Astrocyte (in vitro differentiated cells and primary cell): Measurements from ENCODE around the gene EPHB2. TPM values are rescaled to one million over a fixed set of nuclear protein-coding genes. Genes with fewer than 3 reads are reported as not detected.
"Not testable (repeated sequence)": the region's sequence is repeated elsewhere in the genome, so short reads cannot be mapped to it uniquely, and the experiment has no call there.

Source experiments
- DNase-seq: peaks from one replicate; pipeline ENCODE4 v3.0.0-alpha.2; 2010; ENCODE audit warnings: low read depth
- FAIRE-seq: peaks from 2 replicates; lab custom pipeline; 2011; peaks lifted over from hg19 to GRCh38; lab: Jason Lieb, UNC
- H2AFZ ChIP-seq: 2 replicates; pipeline ENCODE4 v1.6.0; 2012; ENCODE audit warnings: low read depth, low read length, inconsistent platforms
- H3K27ac ChIP-seq: 2 replicates; pipeline ENCODE4 v1.5.1; 2011; ENCODE audit warnings: low read depth, low read length, inconsistent platforms
- H3K27me3 ChIP-seq: 2 replicates; pipeline ENCODE4 v1.6.0; 2011; ENCODE audit warnings: low read length, inconsistent platforms; ENCODE audit not compliant: insufficient read depth
- H3K36me3 ChIP-seq: 2 replicates; pipeline ENCODE4 v1.5.1; 2011; ENCODE audit warnings: low read length, inconsistent platforms; ENCODE audit not compliant: insufficient read depth
- H3K4me1 ChIP-seq: 2 replicates; pipeline ENCODE4 v1.5.1; 2011; ENCODE audit warnings: low read length, inconsistent platforms; ENCODE audit not compliant: insufficient read depth
- H3K4me2 ChIP-seq: 2 replicates; pipeline ENCODE4 v1.6.0; 2012; ENCODE audit warnings: low read length, inconsistent platforms
- H3K4me3 ChIP-seq: 2 replicates; pipeline ENCODE4 v1.5.1; 2011; ENCODE audit warnings: low read depth, mild to moderate bottlenecking, low read length, inconsistent platforms; ENCODE audit not compliant: insufficient read depth
- H3K79me2 ChIP-seq: 2 replicates; pipeline ENCODE4 v1.6.0; 2012; ENCODE audit warnings: mild to moderate bottlenecking, low read length, inconsistent platforms; ENCODE audit not compliant: insufficient read depth
- H3K9ac ChIP-seq: 2 replicates; pipeline ENCODE4 v1.6.0; 2012; ENCODE audit warnings: mild to moderate bottlenecking, low read length, inconsistent platforms
- H3K9me3 ChIP-seq: 2 replicates; pipeline ENCODE4 v1.5.1; 2012; ENCODE audit warnings: low read depth, mild to moderate bottlenecking, low read length, inconsistent platforms; ENCODE audit not compliant: insufficient read depth
- H4K20me1 ChIP-seq: 2 replicates; pipeline ENCODE4 v1.6.0; 2012; ENCODE audit warnings: low read length, inconsistent platforms; ENCODE audit not compliant: insufficient read depth
- H3K27ac Mint-ChIP-seq: one replicate; pipeline ENCODE4 v1.8.0; 2021; ENCODE audit warnings: mild to moderate bottlenecking, mixed read lengths; ENCODE audit not compliant: unreplicated experiment
- H3K27me3 Mint-ChIP-seq: one replicate; pipeline ENCODE4 v1.8.0; 2021; ENCODE audit warnings: low read depth, mixed read lengths; ENCODE audit not compliant: unreplicated experiment
- H3K36me3 Mint-ChIP-seq: one replicate; pipeline ENCODE4 v1.8.0; 2021; ENCODE audit warnings: low read depth, mixed read lengths; ENCODE audit not compliant: unreplicated experiment
- H3K4me1 Mint-ChIP-seq: one replicate; pipeline ENCODE4 v1.8.0; 2021; ENCODE audit warnings: low read depth, mixed read lengths; ENCODE audit not compliant: unreplicated experiment
- H3K4me3 Mint-ChIP-seq: one replicate; pipeline ENCODE4 v1.8.0; 2021; ENCODE audit warnings: mild to moderate bottlenecking, moderate library complexity, mixed read lengths; ENCODE audit not compliant: unreplicated experiment
- H3K9me3 Mint-ChIP-seq: one replicate; pipeline ENCODE4 v1.8.0; 2021; ENCODE audit warnings: mild to moderate bottlenecking, mixed read lengths; ENCODE audit not compliant: unreplicated experiment
- EZH2 ChIP-seq: IDR thresholded peaks from 2 replicates; pipeline ENCODE4 v1.6.1; 2012; ENCODE audit warnings: mild to moderate bottlenecking, low read length, inconsistent platforms; ENCODE audit not compliant: insufficient read depth
- total RNA-seq: library from RNA; stranded (reverse); gene quantifications from 2 replicates; pipeline ENCODE4 v1.2.1, GENCODE V29; 2021
- TF ChIP-seq, protein P1 (sequence below): IDR thresholded peaks from 2 replicates; pipeline ENCODE4 v1.5.1; 2011; ENCODE audit warnings: low read depth, mild to moderate bottlenecking, inconsistent platforms, low read length, moderate library complexity; ENCODE audit not compliant: insufficient read depth

Gene EPHB2
- total RNA-seq, 1 donor from 2014 or later = 8.4 TPM

DNA sequence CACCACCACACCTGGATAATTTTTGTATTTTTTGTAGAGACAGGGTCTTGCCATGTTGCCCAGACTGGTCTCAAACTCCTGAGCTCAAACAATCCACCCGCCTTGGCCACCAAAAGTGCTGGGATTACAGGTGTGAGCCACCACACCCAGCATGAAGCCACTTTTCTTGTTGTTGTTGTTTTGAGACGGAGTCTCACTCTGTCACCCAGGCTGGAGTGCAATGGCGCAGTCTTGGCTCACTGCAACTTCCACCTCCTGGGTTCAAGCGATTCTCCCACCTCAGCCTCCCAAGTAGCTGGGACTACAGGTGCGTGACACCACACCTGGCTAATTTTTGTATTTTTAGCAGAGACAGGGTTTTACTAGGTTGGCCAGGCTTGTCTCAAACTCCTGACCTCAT is 234.5 kb downstream of the EPHB2 start:
- H3K27ac Mint-ChIP-seq, H3K4me3 Mint-ChIP-seq, FAIRE-seq, H3K9me3 ChIP-seq, H3K4me2 ChIP-seq, DNase-seq, H3K79me2 ChIP-seq, H3K4me3 ChIP-seq, H3K36me3 ChIP-seq, H4K20me1 ChIP-seq, H3K36me3 Mint-ChIP-seq, H3K27ac ChIP-seq, H3K9ac ChIP-seq, H3K4me1 Mint-ChIP-seq, H2AFZ ChIP-seq, H3K4me1 ChIP-seq: not testable (repeated sequence)
- peaks cover 15% of the 10 kb centered on the region for H3K9me3 Mint-ChIP-seq
- peaks cover 18% of the 10 kb centered on the region for H3K27me3 ChIP-seq
- peaks cover 33% of the 10 kb centered on the region for H3K27me3 Mint-ChIP-seq

DNA sequence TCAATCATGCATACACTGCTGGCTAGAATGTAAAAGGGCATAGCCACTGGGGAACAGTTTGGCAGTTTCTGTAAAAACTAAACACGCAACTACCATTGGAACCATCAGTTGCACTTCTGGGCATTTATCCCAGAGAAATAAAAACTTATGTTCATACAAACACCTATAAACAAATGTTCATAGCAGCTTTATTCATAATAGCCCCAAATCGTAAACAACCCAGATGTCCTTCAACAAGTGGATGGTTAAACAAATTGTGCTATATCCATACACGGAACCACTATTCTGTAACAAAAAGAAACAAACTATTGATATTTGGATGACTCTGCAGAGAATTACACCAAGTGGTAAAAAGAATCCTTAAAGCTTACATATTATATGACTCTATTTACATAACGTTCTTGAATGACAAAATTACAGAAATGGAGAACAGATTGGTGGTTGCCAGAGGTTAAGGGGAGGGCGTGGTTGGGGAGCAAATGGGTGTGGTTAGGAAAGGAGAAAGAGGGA is 239.2 kb downstream of the EPHB2 start:
- no peaks in the 10 kb centered on the region for H3K4me1 ChIP-seq
- H3K36me3 Mint-ChIP-seq = no peaks in the 10 kb centered on the region
- no peak overlapping the region for H2AFZ ChIP-seq
- DNase-seq (no peak), FAIRE-seq (no peak)
- no peaks in the 10 kb centered on the region for H3K79me2 ChIP-seq
- no peak overlapping the region for H3K4me3 Mint-ChIP-seq
- no peaks in the 10 kb centered on the region for H3K4me1 Mint-ChIP-seq
- no peak overlapping the region for H3K4me3 ChIP-seq
- H3K9ac ChIP-seq = no peak overlapping the region
- no peak overlapping the region for H3K27ac ChIP-seq
- H3K4me2 ChIP-seq = no peak overlapping the region
- H3K9me3 Mint-ChIP-seq = no peaks in the 10 kb centered on the region
- no peaks in the 10 kb centered on the region for H3K36me3 ChIP-seq
- H3K9me3 ChIP-seq = no peaks in the 10 kb centered on the region
- H4K20me1 ChIP-seq = no peaks in the 10 kb centered on the region
- peaks cover 46% of the 10 kb centered on the region for H3K27me3 ChIP-seq
- peaks cover 36% of the 10 kb centered on the region for H3K27me3 Mint-ChIP-seq
- TF ChIP-seq, protein P1, sequence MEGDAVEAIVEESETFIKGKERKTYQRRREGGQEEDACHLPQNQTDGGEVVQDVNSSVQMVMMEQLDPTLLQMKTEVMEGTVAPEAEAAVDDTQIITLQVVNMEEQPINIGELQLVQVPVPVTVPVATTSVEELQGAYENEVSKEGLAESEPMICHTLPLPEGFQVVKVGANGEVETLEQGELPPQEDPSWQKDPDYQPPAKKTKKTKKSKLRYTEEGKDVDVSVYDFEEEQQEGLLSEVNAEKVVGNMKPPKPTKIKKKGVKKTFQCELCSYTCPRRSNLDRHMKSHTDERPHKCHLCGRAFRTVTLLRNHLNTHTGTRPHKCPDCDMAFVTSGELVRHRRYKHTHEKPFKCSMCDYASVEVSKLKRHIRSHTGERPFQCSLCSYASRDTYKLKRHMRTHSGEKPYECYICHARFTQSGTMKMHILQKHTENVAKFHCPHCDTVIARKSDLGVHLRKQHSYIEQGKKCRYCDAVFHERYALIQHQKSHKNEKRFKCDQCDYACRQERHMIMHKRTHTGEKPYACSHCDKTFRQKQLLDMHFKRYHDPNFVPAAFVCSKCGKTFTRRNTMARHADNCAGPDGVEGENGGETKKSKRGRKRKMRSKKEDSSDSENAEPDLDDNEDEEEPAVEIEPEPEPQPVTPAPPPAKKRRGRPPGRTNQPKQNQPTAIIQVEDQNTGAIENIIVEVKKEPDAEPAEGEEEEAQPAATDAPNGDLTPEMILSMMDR = no peak
- no peak for TF ChIP-seq EZH2
- H3K27ac Mint-ChIP-seq = no peak overlapping the region

DNA sequence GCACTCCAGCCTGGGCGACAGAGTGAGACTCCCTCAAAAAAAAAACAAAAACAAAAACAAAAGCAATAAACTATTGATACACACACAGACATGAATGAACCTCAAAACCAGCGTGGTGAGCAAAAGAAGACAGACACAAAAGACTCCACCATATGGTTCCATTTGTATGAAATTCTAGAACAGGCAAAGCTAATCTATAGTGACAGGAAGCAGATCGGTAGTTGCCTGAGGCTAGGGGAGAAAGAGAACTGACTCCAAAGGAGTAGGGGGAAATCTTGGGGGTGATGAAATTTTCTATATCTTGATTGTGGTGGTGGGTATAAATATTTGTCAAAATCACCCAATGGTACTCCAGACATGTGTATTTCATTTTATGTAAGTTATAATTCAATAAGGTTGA is 241.2 kb downstream of the EPHB2 start:
- Histone ChIP-seq H2AFZ (no peak overlapping the region), H3K36me3 (no peaks in the 10 kb centered on the region), H3K27ac (no peak overlapping the region), H3K4me1 (no peaks in the 10 kb centered on the region), H3K79me2 (no peaks in the 10 kb centered on the region), H3K9me3 (no peaks in the 10 kb centered on the region), H3K27me3 (peaks cover 48% of the 10 kb centered on the region), H3K4me3 (no peak overlapping the region), H3K9ac (no peak overlapping the region), H4K20me1 (no peaks in the 10 kb centered on the region), H3K4me2 (no peak overlapping the region)
- TF ChIP-seq, protein P1 = no peak
- no peak for TF ChIP-seq EZH2
- no peaks in the 10 kb centered on the region for H3K4me1 Mint-ChIP-seq
- H3K4me3 Mint-ChIP-seq = no peak overlapping the region
- FAIRE-seq (no peak), DNase-seq (no peak)
- no peak overlapping the region for H3K27ac Mint-ChIP-seq
- peaks cover 46% of the 10 kb centered on the region for H3K27me3 Mint-ChIP-seq
- H3K9me3 Mint-ChIP-seq = no peaks in the 10 kb centered on the region
- H3K36me3 Mint-ChIP-seq = no peaks in the 10 kb centered on the region
